Measurements from ENCODE around the gene FAM180B. TPM values are rescaled to one million over a fixed set of nuclear protein-coding genes. Genes with fewer than 3 reads are reported as not detected.
"Not testable (repeated sequence)": the region's sequence is repeated elsewhere in the genome, so short reads cannot be mapped to it uniquely, and the experiment has no call there.

Gene FAM180B
- total RNA-seq, 5 donors from 2014 or later (not counting 1 experiment from before 2014, with no cell fraction given): 0.20 to 0.51 (median 0.28) TPM; not detected in 2

- H3K9me3 Mint-ChIP-seq: no peaks in the 10 kb centered on the region
- no peak overlapping the region for H3K27ac Mint-ChIP-seq
- Histone ChIP-seq H3K36me3 (ENCODE audit: control insufficient read depth in 2 of 2, extremely low read depth in 1 of 2, insufficient read depth in 1 of 2, low read length in 1 of 2) (peaks cover 2 to 4% of the 10 kb centered on the region in 2 donors), H3K4me1 (ENCODE audit: control insufficient read depth in 1 of 2, extremely low read depth in 1 of 2, insufficient read depth in 2 of 2, low read length in 2 of 2) (peaks cover 8 to 45% of the 10 kb centered on the region in 2 experiments), H3K27me3 (replicated peaks in 1 of 2; ENCODE audit: control insufficient read depth in 2 of 2, extremely low read depth in 1 of 2, insufficient read depth in 2 of 2, low read length in 1 of 2) (no peaks in the 10 kb centered on the region), H3K4me3 (ENCODE audit: control insufficient read depth in 1 of 2, extremely low read depth in 1 of 2, low read length in 1 of 2) (no peak overlapping the region), H3K27ac (ENCODE audit: low read length) (no peak overlapping the region), H3K9me3 (no peaks in the 10 kb centered on the region)
- CTCF ChIA-PET: interaction anchor here in 1 of 2 donors (0.6 kb wide), 1 partner anchor 15 kb away, joined by 3 read pairs; no protein-coding TSS in a partner anchor
- ATAC-seq (replicated peaks in 1 of 4): no peak
- H3K4me3 Mint-ChIP-seq: no peak overlapping the region
- DNase-seq: no peak
- POLR2A ChIA-PET: interaction anchor here in 1 of 2 donors (0.6 kb wide), 1 partner anchor 246 kb away, joined by 3 read pairs; no protein-coding TSS in a partner anchor
- H3K27me3 Mint-ChIP-seq: no peaks in the 10 kb centered on the region
- H3K36me3 Mint-ChIP-seq: peaks cover 15% of the 10 kb centered on the region
- peaks cover 63 to 78% (median 77%) of the 10 kb centered on the region in 3 donors for H3K4me1 Mint-ChIP-seq
- WGBS (ENCODE audit: insufficient coverage): 92% methylated on average over 2 of the region's 6 CpGs
These were observed 41.2 kb upstream of the FAM180B start for GRCh38 chr11:47545298-47545697.

GRCh38 chr11:47546274-47546673, 40.2 kb upstream of the FAM180B start:
- POLR2A ChIA-PET: interaction anchor here in 1 of 2 donors (0.8 kb wide), 1 partner anchor 87 kb away, joined by 9 read pairs; no protein-coding TSS in a partner anchor
- H3K27me3 Mint-ChIP-seq; H3K9me3 ChIP-seq; CTCF ChIA-PET; ATAC-seq (replicated peaks in 1 of 4); DNase-seq; H3K27me3 ChIP-seq (replicated peaks in 1 of 2; ENCODE audit: control insufficient read depth in 2 of 2, extremely low read depth in 1 of 2, insufficient read depth in 2 of 2, low read length in 1 of 2); H3K27ac Mint-ChIP-seq; H3K9me3 Mint-ChIP-seq; H3K4me3 ChIP-seq (ENCODE audit: control insufficient read depth in 1 of 2, extremely low read depth in 1 of 2, low read length in 1 of 2); H3K27ac ChIP-seq (ENCODE audit: low read length); H3K36me3 ChIP-seq (ENCODE audit: control insufficient read depth in 2 of 2, extremely low read depth in 1 of 2, insufficient read depth in 1 of 2, low read length in 1 of 2): not testable (repeated sequence)
- peaks cover 63 to 78% (median 77%) of the 10 kb centered on the region in 3 donors for H3K4me1 Mint-ChIP-seq
- H3K36me3 Mint-ChIP-seq: peaks cover 16% of the 10 kb centered on the region
- H3K4me1 ChIP-seq (ENCODE audit: control insufficient read depth in 1 of 2, extremely low read depth in 1 of 2, insufficient read depth in 2 of 2, low read length in 2 of 2): peaks cover 13 to 42% of the 10 kb centered on the region in 2 experiments
- WGBS (ENCODE audit: insufficient coverage): 100% methylated on average over 1 of the region's 7 CpGs
- peak overlapping the region in 1 of 3 donors; percentile 22 for H3K4me3 Mint-ChIP-seq

GRCh38 chr11:47550288-47551047, 36.0 kb upstream of the FAM180B start:
- CTCF ChIA-PET: interaction anchor here in 1 of 2 donors (1.3 to 1.5 kb wide), 2 partner anchors 14 to 27 kb away, joined by 6 to 9 read pairs; no protein-coding TSS in a partner anchor

GRCh38 chr11:47551086-47551485, 35.4 kb upstream of the FAM180B start:
- H3K36me3 Mint-ChIP-seq: peaks cover 13% of the 10 kb centered on the region
- ChIA-PET CTCF (interaction anchor here (0.7 to 1.8 kb wide), 5 partner anchors 11 to 126 kb away, joined by 3 to 9 read pairs (median 5); partner anchors contain the start of genes KBTBD4 (in 1 of the 2) and NDUFS3 (in 1 of the 2)), POLR2A (interaction anchor here in 1 of 2 donors (0.6 kb wide), 1 partner anchor 47 kb away, joined by 4 read pairs; no protein-coding TSS in a partner anchor)
- peak overlapping the region; percentile 95 to 98 (median 96) for H3K4me3 Mint-ChIP-seq
- ATAC-seq (replicated peaks in 1 of 4) (no peak), DNase-seq (peak in 1 of 35 experiments; percentile 34)
- Histone ChIP-seq H3K4me1 (ENCODE audit: control insufficient read depth in 1 of 2, extremely low read depth in 1 of 2, insufficient read depth in 2 of 2, low read length in 2 of 2) (peaks cover 20 to 34% of the 10 kb centered on the region in 2 experiments), H3K36me3 (ENCODE audit: control insufficient read depth in 2 of 2, extremely low read depth in 1 of 2, insufficient read depth in 1 of 2, low read length in 1 of 2) (peaks cover 2 to 4% of the 10 kb centered on the region in 2 donors), H3K9me3 (no peaks in the 10 kb centered on the region), H3K27ac (ENCODE audit: low read length) (peak overlapping the region; percentile 77), H3K27me3 (replicated peaks in 1 of 2; ENCODE audit: control insufficient read depth in 2 of 2, extremely low read depth in 1 of 2, insufficient read depth in 2 of 2, low read length in 1 of 2) (no peaks in the 10 kb centered on the region), H3K4me3 (ENCODE audit: control insufficient read depth in 1 of 2, extremely low read depth in 1 of 2, low read length in 1 of 2) (peak overlapping the region; percentile 86 to 94)
- H3K9me3 Mint-ChIP-seq: no peaks in the 10 kb centered on the region
- H3K27me3 Mint-ChIP-seq: no peaks in the 10 kb centered on the region
- peak overlapping the region; percentile 92 to 94 for H3K27ac Mint-ChIP-seq
- peaks cover 57 to 59% (median 58%) of the 10 kb centered on the region in 3 donors for H3K4me1 Mint-ChIP-seq

More at GRCh38 chr11:47550288-47551047, 36.0 kb upstream of the FAM180B start:
- WGBS (ENCODE audit: insufficient coverage): 97% methylated on average over 4 of the region's 10 CpGs
- no peak for ATAC-seq (replicated peaks in 1 of 4)
- Histone ChIP-seq H3K4me1 (ENCODE audit: control insufficient read depth in 1 of 2, extremely low read depth in 1 of 2, insufficient read depth in 2 of 2, low read length in 2 of 2) (peaks cover 20 to 34% of the 10 kb centered on the region in 2 experiments), H3K27ac (ENCODE audit: low read length) (no peak overlapping the region), H3K27me3 (replicated peaks in 1 of 2; ENCODE audit: control insufficient read depth in 2 of 2, extremely low read depth in 1 of 2, insufficient read depth in 2 of 2, low read length in 1 of 2) (no peaks in the 10 kb centered on the region), H3K9me3 (no peaks in the 10 kb centered on the region), H3K4me3 (ENCODE audit: control insufficient read depth in 1 of 2, extremely low read depth in 1 of 2, low read length in 1 of 2) (peak overlapping the region in 1 of 2 donors; percentile 27), H3K36me3 (ENCODE audit: control insufficient read depth in 2 of 2, extremely low read depth in 1 of 2, insufficient read depth in 1 of 2, low read length in 1 of 2) (peaks cover 2 to 4% of the 10 kb centered on the region in 2 donors)
- peak in 1 of 35 experiments; percentile 25 for DNase-seq
- Mint-ChIP-seq H3K9me3 (no peaks in the 10 kb centered on the region), H3K27me3 (no peaks in the 10 kb centered on the region), H3K4me3 (peak overlapping the region; percentile 50 to 98 (median 59)), H3K36me3 (peaks cover 13% of the 10 kb centered on the region), H3K27ac (peak overlapping the region; percentile 31 to 59), H3K4me1 (peaks cover 57 to 59% (median 58%) of the 10 kb centered on the region in 3 donors)
- POLR2A ChIA-PET: interaction anchor here in 1 of 2 donors (0.6 kb wide), 1 partner anchor 48 kb away, joined by 4 read pairs; no protein-coding TSS in a partner anchor

- H3K4me3 ChIP-seq (ENCODE audit: control insufficient read depth in 1 of 2, extremely low read depth in 1 of 2, low read length in 1 of 2): peak overlapping the region; percentile 86 to 94
- peaks cover 13% of the 10 kb centered on the region for H3K36me3 Mint-ChIP-seq
- peaks cover 18 to 31% of the 10 kb centered on the region in 2 experiments for H3K4me1 ChIP-seq (ENCODE audit: control insufficient read depth in 1 of 2, extremely low read depth in 1 of 2, insufficient read depth in 2 of 2, low read length in 2 of 2)
- ChIA-PET POLR2A (interaction anchor here (0.6 to 0.7 kb wide), 3 partner anchors 26 to 196 kb away, joined by 4 to 6 read pairs (median 4); no protein-coding TSS in a partner anchor), CTCF (interaction anchor here (0.5 to 1.8 kb wide), 7 partner anchors 11 to 127 kb away, joined by 3 to 9 read pairs (median 5); partner anchors contain the start of genes KBTBD4 (in 1 of the 2) and NDUFS3 (in 1 of the 2))
- peaks cover 50 to 56% (median 50%) of the 10 kb centered on the region in 3 donors for H3K4me1 Mint-ChIP-seq
- under 1% methylated on average over 17 of the region's 22 CpGs for WGBS (ENCODE audit: insufficient coverage)
- DNase-seq (peak in 4 of 35 experiments; percentile 9 to 32 (median 12)), ATAC-seq (replicated peaks in 1 of 4) (no peak)
- peak overlapping the region; percentile 92 to 94 for H3K27ac Mint-ChIP-seq
- H3K9me3 Mint-ChIP-seq: no peaks in the 10 kb centered on the region
- H3K27me3 Mint-ChIP-seq: no peaks in the 10 kb centered on the region
- no peaks in the 10 kb centered on the region for H3K9me3 ChIP-seq
- peak overlapping the region; percentile 95 to 98 (median 96) for H3K4me3 Mint-ChIP-seq
- H3K27ac ChIP-seq (ENCODE audit: low read length): peak overlapping the region; percentile 77
- no peaks in the 10 kb centered on the region for H3K27me3 ChIP-seq (replicated peaks in 1 of 2; ENCODE audit: control insufficient read depth in 2 of 2, extremely low read depth in 1 of 2, insufficient read depth in 2 of 2, low read length in 1 of 2)
- H3K36me3 ChIP-seq (ENCODE audit: control insufficient read depth in 2 of 2, extremely low read depth in 1 of 2, insufficient read depth in 1 of 2, low read length in 1 of 2): peaks cover 2 to 4% of the 10 kb centered on the region in 2 donors
These were observed 34.4 kb upstream of the FAM180B start for GRCh38 chr11:47552056-47552565.
